Smooth muscle cell (in vitro differentiated cells): ENCODE data around the gene PTPRZ1. TPM values are rescaled to one million over a fixed set of nuclear protein-coding genes. Genes with fewer than 3 reads are reported as not detected.

Experiments used
- DNase-seq: peaks from one replicate; lab custom pipeline; 2025; ENCODE audit not compliant: unreplicated experiment; lab: John Stamatoyannopoulos, UW
- H2AFZ ChIP-seq: fragments of 200-600 bp; sonication (generic); 2 replicates; pipeline ENCODE4 v1.6.0; 2016; ENCODE audit warnings: antibody characterized with exemption, low read depth, mild to moderate bottlenecking
- H3F3A ChIP-seq: fragments of 200-600 bp; sonication (generic); 2 replicates; pipeline ENCODE4 v1.6.0; 2017; ENCODE audit warnings: antibody characterized with exemption, low read depth
- H3K27ac ChIP-seq: fragments of 200-600 bp; sonication (generic); 2 replicates; pipeline ENCODE4 v1.5.1; 2016; ENCODE audit warnings: low read depth, mild to moderate bottlenecking
- H3K27me3 ChIP-seq: fragments of 200-600 bp; sonication (generic); 2 replicates; pipeline ENCODE4 v1.6.1; 2016; ENCODE audit warnings: low read depth, mild to moderate bottlenecking
- H3K36me3 ChIP-seq: fragments of 200-600 bp; sonication (generic); 2 replicates; pipeline ENCODE4 v1.5.1; 2016; ENCODE audit warnings: low read depth
- H3K4me1 ChIP-seq: fragments of 200-600 bp; sonication (generic); 2 replicates; pipeline ENCODE4 v1.5.1; 2016; ENCODE audit warnings: low read depth
- H3K4me2 ChIP-seq: fragments of 200-600 bp; sonication (generic); 2 replicates; pipeline ENCODE4 v1.6.0; 2016; ENCODE audit warnings: mild to moderate bottlenecking
- H3K4me3 ChIP-seq: fragments of 200-600 bp; sonication (generic); 2 replicates; pipeline ENCODE4 v1.5.1; 2016; ENCODE audit warnings: mild to moderate bottlenecking
- H3K79me2 ChIP-seq: fragments of 200-600 bp; sonication (generic); 2 replicates; pipeline ENCODE4 v1.6.0; 2016; ENCODE audit warnings: low read depth, mild to moderate bottlenecking
- H3K9ac ChIP-seq: fragments of 200-600 bp; sonication (generic); 2 replicates; pipeline ENCODE4 v1.6.0; 2016; ENCODE audit warnings: low read depth
- H3K9me3 ChIP-seq: fragments of 200-600 bp; sonication (generic); replicated peaks from 2 replicates; pipeline ENCODE4 v1.5.1; 2016; ENCODE audit warnings: low read depth
- H4K20me1 ChIP-seq: fragments of 200-600 bp; sonication (generic); 2 replicates; pipeline ENCODE4 v1.6.0; 2016; ENCODE audit warnings: low read depth
- WGBS: methylation state at CpG from one replicate; pipeline ENCODE4 v1.1.7; 2016; ENCODE audit warnings: low lambda C conversion rate; 5-methylcytosine and 5-hydroxymethylcytosine counted together
- polyA plus RNA-seq: library from polyadenylated mRNA; unstranded; fragments of >200 nt; fragmentation: Nextera tagmentation; extraction: Ambion mirVana; gene quantifications from 2 replicates; pipeline ENCODE4 v1.2.1, GENCODE V29; 2016
- total RNA-seq: library from RNA; depleted of rRNA; stranded (reverse); fragments of >200 nt; gene quantifications from 2 replicates; pipeline ENCODE4 v1.2.3, GENCODE V29; 2014
- TF ChIP-seq, protein P1 (sequence below): fragments of 200-600 bp; sonication (generic); IDR thresholded peaks from 2 replicates; pipeline ENCODE4 v1.5.1; 2017; ENCODE audit warnings: borderline replicate concordance, mild to moderate bottlenecking, antibody characterized with exemption; ENCODE audit not compliant: insufficient read depth, poor library complexity, severe bottlenecking

Gene PTPRZ1
- total and polyA plus RNA-seq, 2 experiments from 2014 or later = 0.56 to 3.1 TPM

DNA sequence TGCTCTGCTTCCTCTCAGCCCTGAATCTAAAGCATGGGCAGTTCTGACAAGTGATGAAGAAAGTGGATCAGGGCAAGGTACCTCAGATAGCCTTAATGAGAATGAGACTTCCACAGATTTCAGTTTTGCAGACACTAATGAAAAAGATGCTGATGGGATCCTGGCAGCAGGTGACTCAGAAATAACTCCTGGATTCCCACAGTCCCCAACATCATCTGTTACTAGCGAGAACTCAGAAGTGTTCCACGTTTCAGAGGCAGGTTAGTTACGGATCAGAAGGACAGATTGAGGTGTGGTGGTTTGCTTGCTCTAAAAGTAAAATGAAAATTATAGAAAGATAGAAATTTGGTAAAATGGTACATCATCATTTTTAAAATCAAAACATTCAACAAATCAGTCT is 140.7 kb downstream of the PTPRZ1 start:
- Histone ChIP-seq H3F3A (no peaks in the 10 kb centered on the region), H3K36me3 (no peaks in the 10 kb centered on the region), H3K27ac (no peak overlapping the region), H3K9ac (no peak overlapping the region), H3K4me2 (no peak overlapping the region), H2AFZ (no peak overlapping the region), H4K20me1 (no peaks in the 10 kb centered on the region), H3K9me3 (no peaks in the 10 kb centered on the region), H3K4me1 (no peaks in the 10 kb centered on the region), H3K79me2 (no peaks in the 10 kb centered on the region), H3K27me3 (no peaks in the 10 kb centered on the region), H3K4me3 (no peak overlapping the region)
- no peak for DNase-seq
- TF ChIP-seq, protein P1, sequence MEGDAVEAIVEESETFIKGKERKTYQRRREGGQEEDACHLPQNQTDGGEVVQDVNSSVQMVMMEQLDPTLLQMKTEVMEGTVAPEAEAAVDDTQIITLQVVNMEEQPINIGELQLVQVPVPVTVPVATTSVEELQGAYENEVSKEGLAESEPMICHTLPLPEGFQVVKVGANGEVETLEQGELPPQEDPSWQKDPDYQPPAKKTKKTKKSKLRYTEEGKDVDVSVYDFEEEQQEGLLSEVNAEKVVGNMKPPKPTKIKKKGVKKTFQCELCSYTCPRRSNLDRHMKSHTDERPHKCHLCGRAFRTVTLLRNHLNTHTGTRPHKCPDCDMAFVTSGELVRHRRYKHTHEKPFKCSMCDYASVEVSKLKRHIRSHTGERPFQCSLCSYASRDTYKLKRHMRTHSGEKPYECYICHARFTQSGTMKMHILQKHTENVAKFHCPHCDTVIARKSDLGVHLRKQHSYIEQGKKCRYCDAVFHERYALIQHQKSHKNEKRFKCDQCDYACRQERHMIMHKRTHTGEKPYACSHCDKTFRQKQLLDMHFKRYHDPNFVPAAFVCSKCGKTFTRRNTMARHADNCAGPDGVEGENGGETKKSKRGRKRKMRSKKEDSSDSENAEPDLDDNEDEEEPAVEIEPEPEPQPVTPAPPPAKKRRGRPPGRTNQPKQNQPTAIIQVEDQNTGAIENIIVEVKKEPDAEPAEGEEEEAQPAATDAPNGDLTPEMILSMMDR = no peak
- WGBS = 87% methylated on average over 3 of the region's 3 CpGs

DNA sequence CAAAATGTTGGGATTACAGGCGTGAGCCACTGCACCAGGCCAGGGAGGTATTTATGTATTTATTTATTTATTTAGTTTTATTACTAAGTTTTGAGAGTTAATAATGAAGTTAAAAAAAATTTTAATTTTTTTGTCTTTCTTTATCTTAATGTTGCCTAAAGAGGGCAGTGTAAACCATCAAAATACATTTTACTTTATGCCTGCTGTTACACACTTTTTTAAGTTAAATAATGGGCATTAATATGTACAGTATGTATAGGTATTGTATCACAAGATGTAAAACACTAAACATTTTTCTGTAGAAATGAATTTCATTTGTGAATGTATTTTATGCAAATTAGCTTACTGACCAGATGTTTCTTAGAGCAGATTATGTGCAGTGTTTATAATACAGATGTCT is 141.7 kb downstream of the PTPRZ1 start:
- no peaks in the 10 kb centered on the region for H3K79me2 ChIP-seq
- H3K27ac ChIP-seq = no peak overlapping the region
- no peaks in the 10 kb centered on the region for H3F3A ChIP-seq
- no peaks in the 10 kb centered on the region for H3K27me3 ChIP-seq
- no peak for DNase-seq
- no peaks in the 10 kb centered on the region for H3K9me3 ChIP-seq
- no peak overlapping the region for H3K4me2 ChIP-seq
- H3K4me3 ChIP-seq = no peak overlapping the region
- H2AFZ ChIP-seq = no peak overlapping the region
- H4K20me1 ChIP-seq = no peaks in the 10 kb centered on the region
- WGBS = 85% methylated on average over 1 of the region's 1 CpG
- no peaks in the 10 kb centered on the region for H3K36me3 ChIP-seq
- TF ChIP-seq, protein P1 = peak; percentile 24
- no peak overlapping the region for H3K9ac ChIP-seq
- no peaks in the 10 kb centered on the region for H3K4me1 ChIP-seq

DNA sequence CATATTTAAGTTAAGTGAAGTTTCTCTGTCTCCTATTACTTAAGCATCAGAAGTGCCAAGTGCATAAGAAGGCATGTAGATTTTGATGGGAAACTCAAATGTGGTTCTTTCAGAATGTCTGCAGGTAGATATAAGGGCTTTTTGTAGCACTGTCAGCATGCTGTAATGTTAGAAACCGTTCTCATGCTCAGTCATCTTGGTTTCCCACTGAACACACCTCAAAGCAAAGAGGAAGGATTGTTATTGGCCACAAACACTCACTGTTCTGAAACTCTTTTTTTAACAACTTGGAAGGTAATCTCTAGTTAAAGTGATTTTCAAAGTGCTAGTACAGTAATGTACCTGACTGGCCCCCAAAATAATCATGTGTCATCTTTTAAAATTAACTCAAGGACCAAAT is 145.1 kb downstream of the PTPRZ1 start:
- no peaks in the 10 kb centered on the region for H3K9me3 ChIP-seq
- no peak overlapping the region for H3K9ac ChIP-seq
- TF ChIP-seq, protein P1 = no peak
- H3K4me3 ChIP-seq = no peak overlapping the region
- H3F3A ChIP-seq = no peaks in the 10 kb centered on the region
- no peaks in the 10 kb centered on the region for H3K27me3 ChIP-seq
- no peaks in the 10 kb centered on the region for H3K79me2 ChIP-seq
- H3K36me3 ChIP-seq = no peaks in the 10 kb centered on the region
- H4K20me1 ChIP-seq = no peaks in the 10 kb centered on the region
- no peak overlapping the region for H2AFZ ChIP-seq
- no peak for DNase-seq
- no peak overlapping the region for H3K4me2 ChIP-seq
- no peaks in the 10 kb centered on the region for H3K4me1 ChIP-seq
- no peak overlapping the region for H3K27ac ChIP-seq
- 71% methylated on average over 1 of the region's 1 CpG for WGBS

DNA sequence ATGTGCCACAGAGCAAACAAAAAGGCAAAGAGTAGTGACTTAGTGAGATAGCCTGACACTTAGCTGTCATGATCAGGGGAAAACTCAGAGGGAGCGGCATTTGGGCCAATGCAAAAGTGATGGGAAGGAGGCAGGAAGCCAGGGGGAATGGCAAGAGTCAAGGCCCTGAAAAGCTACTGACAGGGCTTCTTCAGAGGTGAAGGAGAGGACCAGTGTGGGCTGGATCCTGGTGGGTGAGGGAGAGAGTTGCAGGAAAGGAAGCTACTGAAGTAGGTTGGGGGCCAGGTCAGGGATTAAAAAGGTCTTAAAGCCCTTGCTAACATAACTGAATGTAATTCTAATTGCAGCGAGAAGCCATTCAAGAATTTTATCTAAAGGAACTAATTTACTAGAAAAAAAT is 154.1 kb downstream of the PTPRZ1 start:
- no peak for DNase-seq
- Histone ChIP-seq H4K20me1 (no peaks in the 10 kb centered on the region), H3F3A (no peaks in the 10 kb centered on the region), H3K27ac (no peak overlapping the region), H3K9ac (no peak overlapping the region), H3K4me1 (no peaks in the 10 kb centered on the region), H3K36me3 (no peaks in the 10 kb centered on the region), H3K4me2 (no peak overlapping the region), H2AFZ (no peak overlapping the region), H3K27me3 (no peaks in the 10 kb centered on the region), H3K4me3 (no peak overlapping the region), H3K79me2 (no peaks in the 10 kb centered on the region), H3K9me3 (no peaks in the 10 kb centered on the region)
- WGBS = 98% methylated on average over 2 of the region's 2 CpGs
- TF ChIP-seq, protein P1 = no peak
